ENCODE measurements around the gene COL4A1. TPM values are rescaled to one million over a fixed set of nuclear protein-coding genes. Genes with fewer than 3 reads are reported as not detected.

Gene COL4A1
- 855 and 1,888 TPM in 2 replicates for total RNA-seq

GRCh38 chr13:110306960-110307766, at the start of gene COL4A1, which contains the start of gene COL4A2:
Gene COL4A1, minus strand, starts transcription at chr13:110307157. Its CDS starts 130 bp downstream, at chr13:110307027.
Gene COL4A2, plus strand, starts transcription at chr13:110307284. Its CDS starts 620 bp downstream, at chr13:110307904.

Other genes starting within 250 kb of the COL4A1 start
- gene COL4A2, start 127 bp upstream of the COL4A1 start, total RNA-seq: 1,035 and 1,203 TPM in 2 replicates

Measured in epithelial cell of umbilical artery (primary cell).